HepG2 (cell line): ENCODE data around the gene ZSWIM8.

Experiments used
- CREB1 ChIP-seq, 2 experiments: fragments of 450-650 bp in 1 of 2; IDR thresholded peaks; 2 replicates each; pipeline ENCODE4 v1.6.1; 2016 to 2017; ENCODE audit warnings: control low read depth in 1 of 2, mild to moderate bottlenecking in 1 of 2, missing compliant biosample characterization in 1 of 2, missing genetic modification characterization in 1 of 2
- MAFF ChIP-seq: IDR thresholded peaks from 2 replicates; pipeline ENCODE4 v1.6.1; 2011; ENCODE audit warnings: low read depth, low read length, improper control_type of control experiment
- RBAK ChIP-seq: sonication (generic); formaldehyde crosslinking; IDR thresholded peaks from 2 replicates; pipeline ENCODE4 v1.5.1; 2020; ENCODE audit warnings: mild to moderate bottlenecking, missing genetic modification reagents
- SMAD3 ChIP-seq: sonication (generic); formaldehyde crosslinking; IDR thresholded peaks from 2 replicates; pipeline ENCODE4 v1.4.0; 2020; ENCODE audit warnings: missing genetic modification reagents
- ZKSCAN1 ChIP-seq: fragments of 150-350 bp; IDR thresholded peaks from 2 replicates; pipeline ENCODE4 v1.6.1; 2014; ENCODE audit warnings: low read length
- ZNF572 ChIP-seq: sonication (generic); formaldehyde crosslinking; IDR thresholded peaks from 2 replicates; pipeline ENCODE4 v1.5.1; 2020; ENCODE audit warnings: mild to moderate bottlenecking, missing genetic modification reagents
- TF ChIP-seq, protein P1 (sequence below): sonication (generic); formaldehyde crosslinking; IDR thresholded peaks from 2 replicates; pipeline ENCODE4 v1.5.0; 2020; ENCODE audit warnings: mild to moderate bottlenecking, missing genetic modification reagents, moderate library complexity

GRCh38 chr10:73840403-73841060 is 55.1 kb downstream of the ZSWIM8 start:
- no peak for TF ChIP-seq MAFF
- no peak for TF ChIP-seq ZNF572 (CRISPR knock-in tag)
- no peak; the same call in 1 of the 2 replicates for TF ChIP-seq ZKSCAN1
- peak; percentile 60; the same call in 1 of the 2 replicates for TF ChIP-seq SMAD3 (CRISPR knock-in tag)
- no peak for TF ChIP-seq RBAK (CRISPR knock-in tag)
- TF ChIP-seq, protein P1, sequence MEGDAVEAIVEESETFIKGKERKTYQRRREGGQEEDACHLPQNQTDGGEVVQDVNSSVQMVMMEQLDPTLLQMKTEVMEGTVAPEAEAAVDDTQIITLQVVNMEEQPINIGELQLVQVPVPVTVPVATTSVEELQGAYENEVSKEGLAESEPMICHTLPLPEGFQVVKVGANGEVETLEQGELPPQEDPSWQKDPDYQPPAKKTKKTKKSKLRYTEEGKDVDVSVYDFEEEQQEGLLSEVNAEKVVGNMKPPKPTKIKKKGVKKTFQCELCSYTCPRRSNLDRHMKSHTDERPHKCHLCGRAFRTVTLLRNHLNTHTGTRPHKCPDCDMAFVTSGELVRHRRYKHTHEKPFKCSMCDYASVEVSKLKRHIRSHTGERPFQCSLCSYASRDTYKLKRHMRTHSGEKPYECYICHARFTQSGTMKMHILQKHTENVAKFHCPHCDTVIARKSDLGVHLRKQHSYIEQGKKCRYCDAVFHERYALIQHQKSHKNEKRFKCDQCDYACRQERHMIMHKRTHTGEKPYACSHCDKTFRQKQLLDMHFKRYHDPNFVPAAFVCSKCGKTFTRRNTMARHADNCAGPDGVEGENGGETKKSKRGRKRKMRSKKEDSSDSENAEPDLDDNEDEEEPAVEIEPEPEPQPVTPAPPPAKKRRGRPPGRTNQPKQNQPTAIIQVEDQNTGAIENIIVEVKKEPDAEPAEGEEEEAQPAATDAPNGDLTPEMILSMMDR: peak; percentile 12; the same call in 1 of the 2 replicates
- no peak for TF ChIP-seq CREB1 (IDR thresholded peaks at IDR 0.05)
- TF ChIP-seq CREB1 (CRISPR knock-in tag; IDR thresholded peaks at IDR 0.05): peak; percentile 61
